Liver (tissue), 9 donors: Measurements from ENCODE around the gene ZNF142. TPM values are rescaled to one million over a fixed set of nuclear protein-coding genes. Genes with fewer than 3 reads are reported as not detected.

Experiments
- DNase-seq: peaks from one replicate; pipeline ENCODE4 v3.0.0-alpha.2; 2017; ENCODE audit warnings: low spot score
- H3K27ac ChIP-seq, 2 donors: one replicate each; pipeline ENCODE4 v1.7.0; 2013; ENCODE audit warnings: inconsistent platforms in 2 of 2, low read length in 2 of 2, control low read depth in 1 of 2, low read depth in 1 of 2, mild to moderate bottlenecking in 1 of 2
- H3K27me3 ChIP-seq, 4 donors: one replicate each; pipeline versions ENCODE4 v1.6.1 to v1.7.0; 2013; ENCODE audit warnings: low read length in 3 of 4, inconsistent platforms in 1 of 4, mild to moderate bottlenecking in 1 of 4, moderate library complexity in 1 of 4; ENCODE audit not compliant: control insufficient read depth in 4 of 4, insufficient read depth in 4 of 4
- H3K36me3 ChIP-seq, 4 donors: one replicate each; pipeline versions ENCODE4 v1.6.1 to v1.7.0; 2013; ENCODE audit warnings: low read length in 3 of 4, mild to moderate bottlenecking in 3 of 4, low read depth in 1 of 4, moderate library complexity in 1 of 4; ENCODE audit not compliant: control insufficient read depth in 4 of 4, insufficient read depth in 3 of 4
- H3K4me1 ChIP-seq, 4 donors: one replicate each; pipeline versions ENCODE4 v1.6.1 to v1.7.0; 2013; ENCODE audit warnings: low read length in 3 of 4, mild to moderate bottlenecking in 3 of 4, moderate library complexity in 1 of 4; ENCODE audit not compliant: control insufficient read depth in 4 of 4, insufficient read depth in 4 of 4
- H3K4me3 ChIP-seq, 3 donors: one replicate each; pipeline versions ENCODE4 v1.6.1 to v1.7.0; 2013; ENCODE audit warnings: low read length in 3 of 3, control low read depth in 1 of 3, low read depth in 1 of 3, mild to moderate bottlenecking in 1 of 3
- H3K9ac ChIP-seq, 2 donors: one replicate each; pipeline ENCODE4 v1.7.0; 2013; ENCODE audit warnings: low read length in 2 of 2, mild to moderate bottlenecking in 2 of 2, moderate library complexity in 2 of 2, control low read depth in 1 of 2, low read depth in 1 of 2
- H3K9me3 ChIP-seq, 4 donors: one replicate each; pipeline versions ENCODE4 v1.6.1 to v1.7.0; 2013; ENCODE audit warnings: low read length in 3 of 4; ENCODE audit not compliant: control insufficient read depth in 4 of 4
- EGR1 ChIP-seq, 2 donors: IDR thresholded peaks; 2 replicates each; pipeline ENCODE4 v1.6.1; 2016 to 2018; ENCODE audit warnings: antibody characterized with exemption in 2 of 2, low read depth in 2 of 2
- FOXA1 ChIP-seq: IDR thresholded peaks from 2 replicates; pipeline ENCODE4 v1.6.1; 2016; ENCODE audit warnings: antibody characterized with exemption
- FOXA2 ChIP-seq: IDR thresholded peaks from 2 replicates; pipeline ENCODE4 v1.6.1; 2016; ENCODE audit warnings: antibody characterized with exemption
- GABPA ChIP-seq, 2 donors: IDR thresholded peaks in 1 of 2; conservative IDR thresholded peaks in 1 of 2; 2 replicates each; pipeline ENCODE4 v1.6.1; 2016; ENCODE audit warnings: antibody characterized with exemption in 2 of 2, mild to moderate bottlenecking in 1 of 2, moderate library complexity in 1 of 2
- HNF4A ChIP-seq, 2 donors: conservative IDR thresholded peaks; 2 replicates each; pipeline ENCODE4 v1.6.1; 2016; ENCODE audit warnings: antibody characterized with exemption in 2 of 2, mild to moderate bottlenecking in 2 of 2
- HNF4G ChIP-seq: IDR thresholded peaks from 2 replicates; pipeline ENCODE4 v1.6.1; 2016; ENCODE audit warnings: antibody characterized with exemption
- NR2F2 ChIP-seq: IDR thresholded peaks from 2 replicates; pipeline ENCODE4 v1.6.1; 2016; ENCODE audit warnings: antibody characterized with exemption
- SP1 ChIP-seq: IDR thresholded peaks from 2 replicates; pipeline ENCODE4 v1.6.1; 2018; ENCODE audit warnings: antibody characterized with exemption, mild to moderate bottlenecking
- TAF1 ChIP-seq: conservative IDR thresholded peaks from 2 replicates; pipeline ENCODE4 v1.6.1; 2016; ENCODE audit warnings: antibody characterized with exemption, mild to moderate bottlenecking
- YY1 ChIP-seq: IDR thresholded peaks from 2 replicates; pipeline ENCODE4 v1.6.1; 2016; ENCODE audit warnings: antibody characterized with exemption, mild to moderate bottlenecking
- WGBS: extraction: QIAGEN DNeasy Blood & Tissue Kit; methylation state at CpG from one replicate; pipeline ENCODE4 v1.1.7; 2013; 5-methylcytosine and 5-hydroxymethylcytosine counted together
- polyA plus RNA-seq, 2 donors: library from polyadenylated mRNA; stranded (reverse) in 1 of 2; unstranded in 1 of 2; fragments of 200-250 nt in 1 of 2; fragments of >200 nt in 1 of 2; fragmentation: Nextera tagmentation in 1 of 2; extraction: Ambion mirVana in 1 of 2; gene quantifications; one replicate each; pipeline versions ENCODE4 v1.2.1 to v1.2.3, GENCODE V29; 2013 to 2015
- total RNA-seq, 2 donors: library from RNA; depleted of rRNA; stranded (reverse); fragments of >200 nt; gene quantifications; one replicate each; pipeline ENCODE4 v1.2.3, GENCODE V29; 2014
- TF ChIP-seq, protein P1 (sequence below): IDR thresholded peaks from 2 replicates; pipeline ENCODE4 v1.6.1; 2016; ENCODE audit warnings: antibody characterized with exemption, mild to moderate bottlenecking
- TF ChIP-seq, protein P2 (sequence below): IDR thresholded peaks from 2 replicates; pipeline ENCODE4 v1.6.1; 2016; ENCODE audit warnings: antibody characterized with exemption
- TF ChIP-seq, protein P3 (sequence below): IDR thresholded peaks from 2 replicates; pipeline ENCODE4 v1.6.1; 2016; ENCODE audit warnings: antibody characterized with exemption
- donor health status: healthy.
- donor health status: healthy.
- donor health status: healthy.
- donor health status: healthy.
- donor health status: healthy.

The ZNF142 gene
- total and polyA plus RNA-seq, 4 donors: 2.2 to 7.4 (median 4.8) TPM

- TF ChIP-seq, protein P1, sequence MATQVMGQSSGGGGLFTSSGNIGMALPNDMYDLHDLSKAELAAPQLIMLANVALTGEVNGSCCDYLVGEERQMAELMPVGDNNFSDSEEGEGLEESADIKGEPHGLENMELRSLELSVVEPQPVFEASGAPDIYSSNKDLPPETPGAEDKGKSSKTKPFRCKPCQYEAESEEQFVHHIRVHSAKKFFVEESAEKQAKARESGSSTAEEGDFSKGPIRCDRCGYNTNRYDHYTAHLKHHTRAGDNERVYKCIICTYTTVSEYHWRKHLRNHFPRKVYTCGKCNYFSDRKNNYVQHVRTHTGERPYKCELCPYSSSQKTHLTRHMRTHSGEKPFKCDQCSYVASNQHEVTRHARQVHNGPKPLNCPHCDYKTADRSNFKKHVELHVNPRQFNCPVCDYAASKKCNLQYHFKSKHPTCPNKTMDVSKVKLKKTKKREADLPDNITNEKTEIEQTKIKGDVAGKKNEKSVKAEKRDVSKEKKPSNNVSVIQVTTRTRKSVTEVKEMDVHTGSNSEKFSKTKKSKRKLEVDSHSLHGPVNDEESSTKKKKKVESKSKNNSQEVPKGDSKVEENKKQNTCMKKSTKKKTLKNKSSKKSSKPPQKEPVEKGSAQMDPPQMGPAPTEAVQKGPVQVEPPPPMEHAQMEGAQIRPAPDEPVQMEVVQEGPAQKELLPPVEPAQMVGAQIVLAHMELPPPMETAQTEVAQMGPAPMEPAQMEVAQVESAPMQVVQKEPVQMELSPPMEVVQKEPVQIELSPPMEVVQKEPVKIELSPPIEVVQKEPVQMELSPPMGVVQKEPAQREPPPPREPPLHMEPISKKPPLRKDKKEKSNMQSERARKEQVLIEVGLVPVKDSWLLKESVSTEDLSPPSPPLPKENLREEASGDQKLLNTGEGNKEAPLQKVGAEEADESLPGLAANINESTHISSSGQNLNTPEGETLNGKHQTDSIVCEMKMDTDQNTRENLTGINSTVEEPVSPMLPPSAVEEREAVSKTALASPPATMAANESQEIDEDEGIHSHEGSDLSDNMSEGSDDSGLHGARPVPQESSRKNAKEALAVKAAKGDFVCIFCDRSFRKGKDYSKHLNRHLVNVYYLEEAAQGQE: no peak
These were observed 14.7 kb downstream of the ZNF142 start (continued) for GRCh38 chr2:218644721-218645120.

GRCh38 chr2:218643751-218644310, 15.6 kb downstream of the ZNF142 start:
- TF ChIP-seq, protein P2, sequence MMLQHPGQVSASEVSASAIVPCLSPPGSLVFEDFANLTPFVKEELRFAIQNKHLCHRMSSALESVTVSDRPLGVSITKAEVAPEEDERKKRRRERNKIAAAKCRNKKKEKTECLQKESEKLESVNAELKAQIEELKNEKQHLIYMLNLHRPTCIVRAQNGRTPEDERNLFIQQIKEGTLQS: no peak
- TF ChIP-seq, protein P3, sequence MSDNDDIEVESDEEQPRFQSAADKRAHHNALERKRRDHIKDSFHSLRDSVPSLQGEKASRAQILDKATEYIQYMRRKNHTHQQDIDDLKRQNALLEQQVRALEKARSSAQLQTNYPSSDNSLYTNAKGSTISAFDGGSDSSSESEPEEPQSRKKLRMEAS: no peak
- TF ChIP-seq NR2F2 (no peak), GABPA (IDR thresholded peaks at IDR 0.05 in 1 of 2, conservative IDR thresholded peaks at IDR 0.05 in 1 of 2) (no peak), YY1 (no peak), FOXA2 (no peak), HNF4G (no peak), EGR1 (IDR thresholded peaks at IDR 0.05; ENCODE audit: low read depth in 2 of 2) (no peak), SP1 (no peak), TAF1 (no peak), FOXA1 (no peak), HNF4A (conservative IDR thresholded peaks at IDR 0.05) (no peak)
- TF ChIP-seq, protein P1: no peak
- peaks cover 9 to 65% (median 30%) of the 10 kb centered on the region in 4 donors for H3K36me3 ChIP-seq
- 97% methylated on average over 10 of the region's 10 CpGs for WGBS

DNA sequence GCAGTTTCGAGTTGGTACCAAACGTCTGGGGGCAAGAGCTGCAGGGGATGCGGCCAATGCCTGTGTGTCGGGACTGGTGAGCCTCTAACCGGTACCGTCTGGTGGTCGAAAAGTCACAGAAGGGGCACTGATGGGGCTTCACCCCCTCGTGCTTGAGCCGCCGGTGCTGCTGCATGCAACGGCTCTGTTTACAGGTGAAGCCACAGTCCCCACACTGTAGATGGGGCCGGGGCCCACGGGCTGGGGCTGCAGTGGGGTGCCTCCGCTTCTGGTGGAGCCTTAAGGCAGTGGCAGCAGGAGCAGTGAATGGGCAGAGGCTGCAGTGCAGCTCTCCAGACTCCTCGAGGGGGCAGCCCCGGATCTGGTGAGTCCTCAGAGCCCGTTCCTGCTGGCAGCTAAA, 16.6 kb downstream of the ZNF142 start:
- peaks cover 0 to 22% (median 17%) of the 10 kb centered on the region in 4 donors for H3K4me1 ChIP-seq
- H3K27ac ChIP-seq: no peak overlapping the region
- no peak overlapping the region for H3K9ac ChIP-seq
- H3K4me3 ChIP-seq: no peak overlapping the region
- no peak for DNase-seq
- no peaks in the 10 kb centered on the region for H3K27me3 ChIP-seq
- WGBS: 94% methylated on average over 17 of the region's 17 CpGs
- TF ChIP-seq TAF1: no peak
- TF ChIP-seq NR2F2: no peak
- peaks cover 16 to 66% (median 31%) of the 10 kb centered on the region in 4 donors for H3K36me3 ChIP-seq
- H3K9me3 ChIP-seq: no peaks in the 10 kb centered on the region

More at GRCh38 chr2:218643751-218644310, 15.6 kb downstream of the ZNF142 start:
- no peak for DNase-seq
- Histone ChIP-seq H3K27me3 (no peaks in the 10 kb centered on the region), H3K27ac (no peak overlapping the region), H3K9ac (no peak overlapping the region), H3K4me3 (no peak overlapping the region), H3K4me1 (peaks cover 0 to 22% (median 17%) of the 10 kb centered on the region in 4 donors), H3K9me3 (no peaks in the 10 kb centered on the region)
